Activated naive CD4-positive, alpha-beta T cell treated with anti-CD3 and anti-CD28 coated beads, Interleukin-2, amount 50 U/mL, for 24 hours (primary cell): ENCODE data around the gene RNF32.
"Not testable (repeated sequence)": the region's sequence is repeated elsewhere in the genome, so short reads cannot be mapped to it uniquely, and the experiment has no call there.

Experiments used
- H3K27ac Mint-ChIP-seq: one replicate; pipeline ENCODE4 v1.8.0; 2021; ENCODE audit warnings: mild to moderate bottlenecking, mixed read lengths
- H3K27me3 Mint-ChIP-seq: one replicate; pipeline ENCODE4 v1.8.0; 2021; ENCODE audit warnings: mixed read lengths
- H3K36me3 Mint-ChIP-seq: one replicate; pipeline ENCODE4 v1.8.0; 2021; ENCODE audit warnings: mixed read lengths
- H3K4me1 Mint-ChIP-seq: one replicate; pipeline ENCODE4 v1.8.0; 2021; ENCODE audit warnings: mixed read lengths
- H3K4me3 Mint-ChIP-seq: one replicate; pipeline ENCODE4 v1.8.0; 2021; ENCODE audit warnings: mild to moderate bottlenecking, mixed read lengths
- H3K9me3 Mint-ChIP-seq: one replicate; pipeline ENCODE4 v1.8.0; 2021; ENCODE audit warnings: mixed read lengths

Gene RNF32

DNA sequence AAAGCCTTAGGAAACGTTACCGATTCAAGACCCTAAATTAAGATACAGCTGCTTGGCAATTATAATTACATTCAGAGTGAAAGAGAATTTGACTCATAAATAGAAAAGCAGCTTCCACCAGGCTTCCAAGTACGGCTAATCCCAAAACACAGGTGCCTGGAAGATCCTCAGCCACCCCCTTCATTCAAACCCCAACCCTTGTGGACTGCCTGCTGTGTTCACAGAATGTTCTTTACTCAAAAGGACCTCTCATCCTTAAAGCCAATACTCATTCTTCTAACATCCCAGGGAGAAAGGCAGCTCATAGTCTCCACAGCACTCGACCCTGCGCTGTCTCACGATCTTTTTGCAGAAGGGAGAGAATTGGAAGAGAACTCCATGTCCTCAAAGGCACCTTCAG, 32.9 kb downstream of the RNF32 start:
- Mint-ChIP-seq H3K9me3 (no peaks in the 10 kb centered on the region), H3K4me1 (no peaks in the 10 kb centered on the region), H3K27ac (no peak overlapping the region), H3K27me3 (no peaks in the 10 kb centered on the region), H3K36me3 (peaks cover 24% of the 10 kb centered on the region), H3K4me3 (no peak overlapping the region)

DNA sequence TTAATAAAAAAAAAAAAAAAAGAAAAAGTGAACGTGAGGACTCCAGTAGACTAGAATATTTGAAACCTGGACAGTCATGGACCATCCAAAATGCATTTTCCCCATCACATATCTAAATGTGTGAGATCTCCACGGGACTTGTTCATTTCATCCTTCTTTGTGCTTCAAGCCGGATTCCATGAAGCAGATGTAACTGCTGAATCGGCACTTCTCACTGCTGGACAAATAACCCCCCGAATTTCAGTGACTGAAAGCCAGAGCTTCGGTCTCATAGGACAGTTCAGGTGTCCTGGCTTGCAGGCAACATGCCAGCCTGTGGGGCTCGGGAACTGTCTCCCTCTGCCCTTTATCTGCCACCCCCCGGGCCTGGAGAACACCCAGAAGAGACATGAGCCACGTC, 33.3 kb downstream of the RNF32 start:
- no peaks in the 10 kb centered on the region for H3K4me1 Mint-ChIP-seq
- no peaks in the 10 kb centered on the region for H3K9me3 Mint-ChIP-seq
- H3K27ac Mint-ChIP-seq, result no peak overlapping the region
- peaks cover 28% of the 10 kb centered on the region for H3K36me3 Mint-ChIP-seq
- no peaks in the 10 kb centered on the region for H3K27me3 Mint-ChIP-seq
- H3K4me3 Mint-ChIP-seq, result no peak overlapping the region

DNA sequence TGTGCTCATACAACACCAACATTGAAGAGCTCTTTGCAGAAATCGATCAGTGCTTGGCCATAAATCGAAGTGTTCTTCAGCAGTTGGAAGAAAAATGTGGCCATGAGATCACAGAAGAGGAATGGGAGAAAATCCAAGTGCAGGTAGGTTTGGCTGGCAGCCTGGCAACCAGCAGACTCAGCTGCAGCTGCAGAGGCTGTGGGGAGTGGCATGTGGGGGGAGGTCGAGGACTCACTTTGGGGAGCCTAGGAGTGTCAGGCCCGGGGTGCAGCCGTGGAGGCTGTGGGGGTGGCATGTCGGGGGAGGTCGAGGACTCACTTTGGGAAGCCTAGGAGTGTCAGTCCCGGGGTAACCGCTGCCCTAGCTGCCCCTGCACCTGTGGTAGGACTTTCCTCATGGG, 35.1 kb downstream of the RNF32 start:
- H3K27me3 Mint-ChIP-seq, result no peaks in the 10 kb centered on the region
- H3K36me3 Mint-ChIP-seq, result peaks cover 22% of the 10 kb centered on the region
- no peak overlapping the region for H3K27ac Mint-ChIP-seq
- no peaks in the 10 kb centered on the region for H3K4me1 Mint-ChIP-seq
- no peaks in the 10 kb centered on the region for H3K9me3 Mint-ChIP-seq
- H3K4me3 Mint-ChIP-seq, result no peak overlapping the region

DNA sequence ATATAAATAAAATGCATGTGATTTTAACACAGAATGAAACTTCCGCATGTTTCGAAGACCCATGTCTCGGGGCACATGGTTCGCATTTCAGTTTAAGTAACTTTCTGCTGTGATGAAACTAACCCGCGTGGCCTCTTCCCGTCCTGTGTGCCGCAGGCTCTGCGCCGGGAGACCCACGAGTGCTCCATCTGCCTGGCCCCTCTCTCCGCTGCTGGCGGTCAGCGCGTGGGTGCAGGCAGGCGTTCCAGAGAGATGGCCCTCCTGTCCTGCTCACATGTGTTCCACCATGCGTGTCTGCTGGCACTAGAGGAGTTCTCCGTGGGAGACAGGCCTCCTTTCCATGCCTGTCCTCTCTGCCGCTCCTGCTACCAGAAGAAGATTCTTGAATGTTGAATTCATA, 35.7 kb downstream of the RNF32 start:
- Mint-ChIP-seq H3K27ac (no peak overlapping the region), H3K27me3 (no peaks in the 10 kb centered on the region), H3K4me1 (no peaks in the 10 kb centered on the region), H3K4me3 (no peak overlapping the region), H3K36me3 (peaks cover 19% of the 10 kb centered on the region), H3K9me3 (no peaks in the 10 kb centered on the region)

DNA sequence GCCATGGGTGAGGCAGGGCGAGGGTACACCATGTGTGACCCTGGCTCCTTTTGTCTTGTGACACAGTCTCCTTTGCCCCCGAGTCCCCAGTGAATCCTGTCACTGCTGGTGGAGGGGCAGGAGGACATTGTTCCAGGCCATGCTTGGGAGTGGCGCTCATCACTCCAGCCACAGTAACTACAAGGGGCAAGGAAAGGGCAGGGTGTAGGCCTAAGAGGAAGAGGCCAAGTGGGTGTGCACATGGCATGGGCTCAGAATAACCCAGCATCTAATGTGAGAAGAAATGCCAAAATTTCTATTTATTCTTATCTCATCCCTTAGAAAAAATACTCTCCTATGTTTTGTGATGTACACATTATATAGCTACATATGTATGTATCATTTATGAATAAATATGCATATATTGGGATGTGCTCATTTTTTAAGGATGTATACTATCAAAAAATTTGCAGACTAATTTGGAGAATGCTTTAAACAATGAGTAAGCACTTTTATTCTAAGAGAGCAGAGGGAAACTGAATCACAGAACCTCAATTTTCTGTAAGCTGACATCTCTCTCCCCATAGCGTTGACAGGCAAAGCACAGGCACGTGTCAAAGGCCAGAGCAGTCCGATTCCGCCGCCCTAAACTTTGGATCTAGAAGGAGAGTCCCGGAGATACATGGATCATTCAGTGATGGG, 36.9 kb downstream of the RNF32 start:
- Mint-ChIP-seq H3K36me3 (peaks cover 21% of the 10 kb centered on the region), H3K27ac (no peak overlapping the region), H3K4me1 (no peaks in the 10 kb centered on the region), H3K27me3 (no peaks in the 10 kb centered on the region), H3K4me3 (no peak overlapping the region), H3K9me3 (no peaks in the 10 kb centered on the region)

DNA sequence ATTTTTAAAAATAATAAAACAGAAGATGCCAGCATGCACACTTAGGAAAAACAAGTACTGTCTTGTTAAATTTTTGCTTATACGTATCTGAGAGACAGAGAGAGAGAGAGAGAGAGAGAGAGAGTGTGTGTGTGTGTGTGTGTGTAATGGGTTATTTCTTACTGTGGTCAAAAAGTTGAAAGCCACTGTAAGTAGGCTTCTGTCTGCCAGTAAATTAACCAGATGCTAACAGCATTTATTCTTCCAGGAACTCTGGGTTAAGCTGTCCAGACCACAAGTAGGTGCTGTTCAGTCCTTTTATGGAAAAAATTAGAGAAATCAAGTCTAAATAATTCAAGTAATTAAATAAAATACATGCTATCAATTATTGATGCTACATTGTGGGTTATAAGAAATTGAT, 39.7 kb downstream of the RNF32 start:
- H3K27me3 Mint-ChIP-seq, result no peaks in the 10 kb centered on the region
- H3K27ac Mint-ChIP-seq, result no peak overlapping the region
- H3K4me3 Mint-ChIP-seq, result no peak overlapping the region
- no peaks in the 10 kb centered on the region for H3K4me1 Mint-ChIP-seq
- peaks cover 24% of the 10 kb centered on the region for H3K36me3 Mint-ChIP-seq
- no peaks in the 10 kb centered on the region for H3K9me3 Mint-ChIP-seq

DNA sequence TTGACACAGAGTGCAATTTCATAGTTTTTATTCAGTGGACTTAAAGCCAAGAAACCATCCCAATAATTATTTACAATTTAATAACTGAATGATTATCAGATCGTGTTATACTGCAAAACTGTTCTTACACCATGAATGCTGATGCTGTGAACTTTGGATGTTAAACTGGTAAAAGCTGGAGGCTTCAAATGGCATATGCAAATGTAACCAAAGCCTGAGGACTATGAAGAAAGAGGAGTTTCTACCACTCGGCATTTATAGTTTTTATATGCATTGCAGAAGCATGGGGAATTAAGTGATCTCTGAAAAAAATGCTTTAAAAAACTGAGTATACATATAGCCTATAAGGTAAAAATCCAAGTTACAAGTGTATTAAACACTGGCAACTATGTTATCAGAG, 42.4 kb downstream of the RNF32 start:
- H3K36me3 Mint-ChIP-seq, result peaks cover 11% of the 10 kb centered on the region
- no peak overlapping the region for H3K4me3 Mint-ChIP-seq
- no peaks in the 10 kb centered on the region for H3K9me3 Mint-ChIP-seq
- H3K27ac Mint-ChIP-seq, result no peak overlapping the region
- no peaks in the 10 kb centered on the region for H3K4me1 Mint-ChIP-seq
- H3K27me3 Mint-ChIP-seq, result no peaks in the 10 kb centered on the region

DNA sequence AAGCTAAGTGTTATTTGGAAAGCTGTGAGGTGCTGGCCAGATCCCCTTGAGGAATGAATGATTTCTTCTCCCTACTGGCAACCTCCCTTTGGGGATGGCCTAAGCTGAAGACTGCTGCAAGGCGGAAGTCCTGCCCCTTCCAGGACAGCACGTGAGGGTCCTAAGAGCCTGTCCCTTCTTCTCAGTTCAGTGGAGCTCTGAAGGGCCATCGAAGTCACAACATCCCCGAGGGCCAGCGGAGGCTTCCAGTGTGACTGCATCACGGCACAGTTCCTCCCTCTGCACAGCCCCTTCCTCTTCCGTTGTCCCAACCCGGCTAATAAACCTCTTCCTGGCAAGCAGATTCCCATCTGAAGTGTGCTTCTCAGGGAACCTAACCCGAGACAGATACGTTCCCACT, 43.7 kb downstream of the RNF32 start:
- no peak overlapping the region for H3K27ac Mint-ChIP-seq
- H3K27me3 Mint-ChIP-seq, result no peaks in the 10 kb centered on the region
- no peaks in the 10 kb centered on the region for H3K4me1 Mint-ChIP-seq
- H3K9me3 Mint-ChIP-seq, result no peaks in the 10 kb centered on the region
- peaks cover 8% of the 10 kb centered on the region for H3K36me3 Mint-ChIP-seq
- H3K4me3 Mint-ChIP-seq, result no peak overlapping the region

DNA sequence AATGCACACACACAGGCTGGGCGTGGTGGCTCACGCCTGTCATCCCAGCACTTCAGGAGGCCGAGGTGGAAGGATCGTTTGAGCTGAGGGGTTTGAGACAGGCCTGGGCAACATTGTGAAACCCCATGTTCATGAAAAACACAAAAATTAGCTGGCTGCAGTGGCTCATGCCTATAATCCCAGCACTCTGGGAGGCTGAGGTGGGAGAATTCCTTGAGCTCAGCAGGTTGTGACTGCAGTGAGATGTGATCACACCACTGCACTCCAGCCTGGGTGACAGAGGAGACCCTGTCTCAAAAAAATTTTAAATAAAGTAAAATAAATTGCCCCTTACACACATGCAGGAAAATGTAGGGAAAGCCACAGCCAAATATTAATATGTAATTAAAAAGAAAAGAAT, 44.1 kb downstream of the RNF32 start:
- Mint-ChIP-seq H3K4me1 (no peaks in the 10 kb centered on the region), H3K27ac (no peak overlapping the region), H3K27me3 (no peaks in the 10 kb centered on the region), H3K9me3 (no peaks in the 10 kb centered on the region), H3K36me3 (peaks cover 8% of the 10 kb centered on the region), H3K4me3 (no peak overlapping the region)

DNA sequence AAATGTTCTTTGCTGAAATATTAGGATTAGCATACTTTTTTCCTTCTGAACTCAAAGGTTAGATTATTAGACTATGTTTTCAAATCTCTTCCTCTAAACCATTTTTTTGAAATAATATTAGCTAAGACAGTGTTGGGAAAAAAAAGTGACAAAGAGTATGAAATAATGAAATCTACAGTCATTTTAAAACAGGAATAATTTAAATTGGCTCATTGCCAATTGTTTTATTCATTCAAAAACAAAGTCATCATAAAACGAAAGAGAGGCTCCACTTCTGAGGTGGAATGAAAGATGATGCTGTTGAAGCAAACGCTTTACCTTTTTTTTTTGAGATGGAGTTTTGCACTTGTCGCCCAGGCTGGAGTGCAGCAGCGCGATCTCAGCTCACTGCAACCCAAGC, 51.2 kb downstream of the RNF32 start:
- H3K27ac Mint-ChIP-seq, result no peak overlapping the region
- H3K4me1 Mint-ChIP-seq, result peaks cover 15% of the 10 kb centered on the region
- no peak overlapping the region for H3K4me3 Mint-ChIP-seq
- H3K27me3 Mint-ChIP-seq, result no peaks in the 10 kb centered on the region
- H3K36me3 Mint-ChIP-seq, result peaks cover 25% of the 10 kb centered on the region
- peaks cover 24% of the 10 kb centered on the region for H3K9me3 Mint-ChIP-seq

DNA sequence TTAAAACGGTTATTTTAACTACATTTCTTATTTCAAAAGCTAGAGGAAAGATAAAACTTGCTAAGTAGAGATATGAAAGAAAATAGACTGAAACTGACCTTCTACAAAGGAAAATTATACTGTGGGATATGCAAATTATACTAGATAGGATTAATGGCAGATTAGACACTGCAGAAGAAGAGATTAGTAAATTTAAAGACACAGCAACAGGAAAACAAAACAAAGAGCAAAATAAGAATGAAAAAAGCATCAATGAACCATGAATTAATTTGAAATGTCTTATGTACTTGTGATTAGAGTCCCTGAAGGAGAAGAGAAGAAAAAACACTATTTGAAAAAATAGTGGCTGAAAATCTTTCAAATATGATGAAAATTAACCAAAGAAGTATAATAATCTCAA, 52.3 kb downstream of the RNF32 start:
- H3K36me3 Mint-ChIP-seq, result peaks cover 34% of the 10 kb centered on the region
- H3K27ac Mint-ChIP-seq, result no peak overlapping the region
- peaks cover 15% of the 10 kb centered on the region for H3K4me1 Mint-ChIP-seq

DNA sequence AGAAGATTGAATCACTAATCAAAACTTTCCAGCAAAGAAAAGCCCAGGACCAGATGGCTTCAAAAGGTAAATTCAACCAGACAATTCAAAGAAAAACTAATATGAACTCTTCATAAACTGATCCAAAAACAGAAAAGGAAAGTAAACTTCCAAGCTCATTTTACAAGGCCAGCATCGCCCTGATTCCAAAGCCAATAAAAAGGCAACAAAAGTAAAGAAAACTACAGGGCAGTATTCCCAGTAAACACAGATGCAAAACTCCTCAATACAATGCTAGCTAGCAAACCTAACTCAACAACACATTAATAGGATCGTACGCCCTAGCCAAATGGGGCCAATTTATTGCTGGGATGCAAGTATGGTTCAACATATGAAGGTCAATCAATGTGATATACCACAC, 53.1 kb downstream of the RNF32 start:
- no peaks in the 10 kb centered on the region for H3K27me3 Mint-ChIP-seq
- peaks cover 39% of the 10 kb centered on the region for H3K36me3 Mint-ChIP-seq
- no peak overlapping the region for H3K27ac Mint-ChIP-seq
- H3K4me1 Mint-ChIP-seq, result peaks cover 15% of the 10 kb centered on the region
- H3K4me3 Mint-ChIP-seq, result no peak overlapping the region
- peaks cover 27% of the 10 kb centered on the region for H3K9me3 Mint-ChIP-seq

More for the DNA sequence above, 52.3 kb downstream of the RNF32 start:
- Mint-ChIP-seq H3K27me3 (no peaks in the 10 kb centered on the region), H3K4me3 (no peak overlapping the region), H3K9me3 (peaks cover 27% of the 10 kb centered on the region)

DNA sequence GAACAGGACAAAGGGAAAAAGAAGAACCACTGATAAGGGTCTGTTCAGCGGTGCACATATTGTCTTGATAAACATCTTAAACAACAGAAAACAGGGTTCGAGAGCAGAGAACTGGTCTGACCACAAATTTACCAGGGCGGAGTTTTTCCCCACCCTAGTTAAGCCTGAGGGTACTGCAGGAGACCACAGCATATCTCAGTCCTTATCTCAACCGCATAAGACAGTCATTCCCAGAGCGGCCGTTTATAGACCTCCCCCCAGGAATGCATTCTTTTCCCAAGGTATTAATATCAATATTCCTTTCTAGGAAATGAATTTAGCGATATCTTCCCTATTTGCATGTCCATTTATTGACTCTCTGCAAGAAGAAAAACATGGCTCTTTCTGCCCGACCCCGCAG, 56.7 kb downstream of the RNF32 start:
- not testable (repeated sequence) for H3K4me3 Mint-ChIP-seq, H3K27ac Mint-ChIP-seq, H3K27me3 Mint-ChIP-seq
- H3K36me3 Mint-ChIP-seq, result peaks cover 50% of the 10 kb centered on the region
- H3K4me1 Mint-ChIP-seq, result peaks cover 15% of the 10 kb centered on the region
- H3K9me3 Mint-ChIP-seq, result peaks cover 27% of the 10 kb centered on the region

DNA sequence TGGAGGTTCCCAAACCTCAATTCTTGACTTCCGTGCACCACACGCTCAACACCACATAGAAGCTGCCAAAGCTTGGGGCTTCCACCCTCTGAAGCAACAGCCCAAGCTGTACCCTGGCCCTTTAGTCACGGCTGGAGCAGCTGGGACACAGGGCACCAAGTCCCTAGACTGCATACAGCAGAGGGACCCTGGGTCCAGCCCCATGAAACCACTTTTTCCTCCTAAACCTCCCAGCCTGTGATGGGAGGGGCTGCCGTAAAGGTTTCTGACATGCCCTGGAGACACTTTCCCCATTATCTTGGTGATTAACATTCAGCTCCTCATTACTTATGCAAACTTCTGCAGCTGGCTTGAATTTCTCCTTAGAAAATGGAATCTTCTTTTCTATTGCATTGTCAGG, 57.9 kb downstream of the RNF32 start:
- Mint-ChIP-seq H3K9me3 (peaks cover 19% of the 10 kb centered on the region), H3K36me3 (peaks cover 50% of the 10 kb centered on the region)
- not testable (repeated sequence) for H3K27ac Mint-ChIP-seq, H3K4me1 Mint-ChIP-seq, H3K4me3 Mint-ChIP-seq, H3K27me3 Mint-ChIP-seq

DNA sequence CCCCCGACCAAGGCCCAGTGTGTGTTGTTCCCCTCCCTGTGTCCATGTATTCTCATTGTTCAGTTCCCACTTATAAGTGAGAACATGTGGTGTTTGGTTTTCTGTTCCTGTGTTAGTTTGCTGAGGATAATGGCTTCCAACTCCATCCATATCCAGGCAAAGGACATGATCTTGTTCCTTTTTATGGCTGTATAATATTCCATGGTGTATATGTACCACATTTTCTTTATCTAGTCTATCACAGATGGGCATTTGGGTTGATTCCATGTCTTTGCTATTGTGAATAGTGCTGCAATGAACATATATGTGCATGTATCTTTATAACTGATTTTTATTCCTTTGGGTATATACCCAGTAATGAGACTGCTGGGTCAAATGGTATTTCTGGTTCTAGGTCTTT, 61.2 kb downstream of the RNF32 start:
- H3K4me3 Mint-ChIP-seq, H3K9me3 Mint-ChIP-seq, H3K27me3 Mint-ChIP-seq, H3K27ac Mint-ChIP-seq: not testable (repeated sequence)
- peaks cover 17% of the 10 kb centered on the region for H3K4me1 Mint-ChIP-seq
- peaks cover 60% of the 10 kb centered on the region for H3K36me3 Mint-ChIP-seq

DNA sequence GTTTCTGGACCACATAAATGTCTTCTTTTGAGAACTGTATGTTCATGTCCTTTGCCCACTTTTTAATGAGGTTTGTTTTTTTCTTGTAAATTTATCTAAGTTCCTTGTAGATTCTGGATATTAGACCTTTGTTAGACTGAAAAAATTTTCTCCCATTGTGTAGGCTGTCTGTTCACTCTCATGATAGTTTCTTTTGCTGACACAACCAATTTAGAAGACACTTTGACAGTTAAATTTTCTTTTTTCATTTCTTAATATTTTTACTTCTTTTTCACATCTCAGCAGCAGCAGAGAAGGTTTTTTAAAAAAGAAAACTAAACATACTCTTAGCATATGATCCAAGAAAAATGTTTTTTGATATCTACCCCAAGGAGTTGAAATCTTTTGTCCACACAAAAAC, 61.8 kb downstream of the RNF32 start:
- Mint-ChIP-seq H3K27me3 (no peaks in the 10 kb centered on the region), H3K4me3 (no peak overlapping the region), H3K9me3 (peaks cover 1% of the 10 kb centered on the region), H3K36me3 (peaks cover 61% of the 10 kb centered on the region), H3K27ac (no peak overlapping the region), H3K4me1 (peaks cover 17% of the 10 kb centered on the region)

DNA sequence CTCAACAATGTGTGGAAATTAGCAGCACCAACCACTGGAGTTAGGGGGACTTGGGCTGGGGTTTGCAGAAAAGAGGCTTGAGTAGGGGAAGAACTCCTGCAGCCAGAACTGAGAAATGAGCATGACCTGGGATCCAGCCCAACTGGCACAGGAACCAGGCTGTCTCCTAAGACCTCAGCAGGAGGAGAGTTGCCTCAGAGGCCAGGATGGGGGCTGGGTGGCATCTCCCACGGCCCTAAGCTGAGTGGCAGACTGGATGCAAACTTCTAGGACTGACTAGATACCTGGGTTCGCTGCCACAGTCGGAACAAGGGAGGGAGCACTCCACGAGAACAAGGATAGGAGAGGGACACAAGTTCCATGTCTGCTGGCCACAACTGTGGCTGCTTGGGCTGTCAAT, 62.6 kb downstream of the RNF32 start:
- Mint-ChIP-seq H3K4me3 (no peak overlapping the region), H3K27ac (no peak overlapping the region), H3K27me3 (no peaks in the 10 kb centered on the region), H3K9me3 (peaks cover 9% of the 10 kb centered on the region), H3K36me3 (peaks cover 60% of the 10 kb centered on the region), H3K4me1 (peaks cover 17% of the 10 kb centered on the region)
